ENCODE results near the gene COL4A3.

Gene COL4A3

GRCh38 chr2:227347117-227347516 is 182.7 kb downstream of the COL4A3 start:
- no peak for DNase-seq (ENCODE audit: low spot score)

- DNase-seq (ENCODE audit: low spot score), result no peak
These were observed 183.9 kb downstream of the COL4A3 start for GRCh38 chr2:227348324-227348723.

- no peak for DNase-seq (ENCODE audit: low spot score)
These were observed 185.7 kb downstream of the COL4A3 start for GRCh38 chr2:227349989-227350612.

GRCh38 chr2:227351639-227352038 is 187.2 kb downstream of the COL4A3 start:
- no peak for DNase-seq (ENCODE audit: low spot score)

GRCh38 chr2:227360351-227360750 is 195.9 kb downstream of the COL4A3 start:
- no peak for DNase-seq (ENCODE audit: low spot score)

- DNase-seq (ENCODE audit: low spot score), result no peak
These were observed 199.3 kb downstream of the COL4A3 start for GRCh38 chr2:227363756-227364155.

Data from hepatic stellate cell (primary cell).